ENCODE results near the gene SHD. TPM values are rescaled to one million over a fixed set of nuclear protein-coding genes. Genes with fewer than 3 reads are reported as not detected.

The SHD gene
- total and polyA plus RNA-seq, 12 donors, result 0.03 to 0.37 (median 0.24) TPM; not detected in 8

DNA sequence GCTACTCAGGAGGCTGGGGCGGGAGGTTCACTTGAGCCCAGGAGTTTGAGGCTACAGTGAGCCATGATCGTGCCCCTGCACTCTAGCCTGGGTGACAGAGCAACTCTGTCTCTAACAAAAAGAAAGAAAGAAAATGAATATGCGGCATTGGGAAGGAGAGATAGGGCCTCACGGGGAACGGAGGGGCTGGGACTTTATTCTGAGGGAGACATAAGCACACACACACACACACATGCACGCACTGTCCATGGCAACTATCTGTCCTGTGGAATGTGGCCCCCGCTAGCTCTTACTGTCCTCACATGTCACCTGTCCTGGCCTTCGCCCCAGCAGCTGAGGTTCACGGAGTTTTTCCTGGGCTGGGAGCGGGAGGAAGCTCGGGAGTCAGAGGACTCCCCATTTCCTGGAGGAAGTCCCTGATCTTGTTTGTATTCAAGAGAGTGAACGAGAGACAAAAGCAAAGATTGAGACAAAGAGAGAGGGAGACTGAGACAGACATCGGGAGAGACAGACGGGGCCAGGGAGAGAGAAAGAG lies 58.9 kb downstream of the SHD start:
- 9 to 11% methylated on average over 14 of the region's 14 CpGs for WGBS, 2 donors
- no peaks in the 10 kb centered on the region for H3K36me3 ChIP-seq
- TF ChIP-seq, protein P1, sequence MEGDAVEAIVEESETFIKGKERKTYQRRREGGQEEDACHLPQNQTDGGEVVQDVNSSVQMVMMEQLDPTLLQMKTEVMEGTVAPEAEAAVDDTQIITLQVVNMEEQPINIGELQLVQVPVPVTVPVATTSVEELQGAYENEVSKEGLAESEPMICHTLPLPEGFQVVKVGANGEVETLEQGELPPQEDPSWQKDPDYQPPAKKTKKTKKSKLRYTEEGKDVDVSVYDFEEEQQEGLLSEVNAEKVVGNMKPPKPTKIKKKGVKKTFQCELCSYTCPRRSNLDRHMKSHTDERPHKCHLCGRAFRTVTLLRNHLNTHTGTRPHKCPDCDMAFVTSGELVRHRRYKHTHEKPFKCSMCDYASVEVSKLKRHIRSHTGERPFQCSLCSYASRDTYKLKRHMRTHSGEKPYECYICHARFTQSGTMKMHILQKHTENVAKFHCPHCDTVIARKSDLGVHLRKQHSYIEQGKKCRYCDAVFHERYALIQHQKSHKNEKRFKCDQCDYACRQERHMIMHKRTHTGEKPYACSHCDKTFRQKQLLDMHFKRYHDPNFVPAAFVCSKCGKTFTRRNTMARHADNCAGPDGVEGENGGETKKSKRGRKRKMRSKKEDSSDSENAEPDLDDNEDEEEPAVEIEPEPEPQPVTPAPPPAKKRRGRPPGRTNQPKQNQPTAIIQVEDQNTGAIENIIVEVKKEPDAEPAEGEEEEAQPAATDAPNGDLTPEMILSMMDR (IDR thresholded peaks at IDR 0.05), result no peak
- intact Hi-C loops (cut with DNase I), result no loop called here
- no peaks in the 10 kb centered on the region for H3K27me3 ChIP-seq
- peaks cover 3 to 25% (median 20%) of the 10 kb centered on the region in 9 donors for H3K4me1 ChIP-seq
- DNase-seq, result no peak
- H3K27ac ChIP-seq, result peak overlapping the region in 8 of 10 donors; percentile 33 to 77 (median 62)
- H3K9me3 ChIP-seq, result no peaks in the 10 kb centered on the region
- no peak for ATAC-seq
- peak overlapping the region; percentile 21 to 58 (median 48) for H3K4me3 ChIP-seq

DNA sequence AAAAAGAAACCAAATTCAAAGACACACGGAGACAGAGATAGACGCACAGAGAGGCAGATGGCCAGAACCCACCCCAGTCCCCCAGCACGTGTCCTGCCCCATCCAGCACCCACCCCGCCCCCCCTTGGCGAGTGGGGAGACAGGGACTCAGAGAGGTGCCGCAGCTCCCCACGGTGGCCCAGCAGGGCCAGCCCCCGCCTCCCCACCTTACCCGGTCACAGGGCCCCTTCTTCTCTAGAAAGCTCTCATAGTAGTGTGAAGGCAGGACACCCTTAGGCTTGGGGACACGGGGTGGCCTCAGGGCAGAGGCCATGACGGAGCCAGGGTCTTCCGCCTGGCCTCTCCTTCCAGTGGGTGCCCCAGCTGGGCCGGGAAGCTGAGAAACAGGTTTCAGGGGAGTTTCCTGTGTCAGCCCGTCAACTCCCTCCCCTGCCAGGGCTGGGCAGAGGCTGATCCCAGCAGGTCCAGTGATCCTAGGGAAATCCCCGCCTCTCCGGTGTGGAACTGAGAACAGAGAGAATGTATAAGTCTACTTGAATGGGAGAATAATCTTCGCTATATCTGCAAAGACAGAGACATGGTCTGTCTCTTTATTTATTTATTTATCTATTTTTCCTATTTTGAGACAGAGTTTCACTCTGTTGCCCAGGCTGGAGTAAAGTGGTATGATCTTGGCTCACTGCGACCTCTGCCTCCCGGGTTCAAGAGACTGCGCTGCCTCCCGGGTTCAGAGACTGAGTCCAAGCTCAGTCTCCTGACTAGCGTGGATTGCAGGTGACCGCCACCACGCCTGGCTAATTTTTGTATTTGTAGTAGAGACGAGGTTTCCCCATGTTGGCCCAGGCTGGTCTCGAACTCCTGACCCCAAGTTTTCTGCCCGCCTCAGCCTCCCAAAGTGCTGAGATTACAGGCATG lies 59.6 kb downstream of the SHD start, which contains the start of gene STAP2:
TSS of gene STAP2 (minus strand) at position 387 of the 915 bp plus-strand sequence. CDS start at position 313, 74 bp downstream.
- TF ChIP-seq, protein P1 (IDR thresholded peaks at IDR 0.05), result no peak
- ATAC-seq, result no peak
- intact Hi-C loops (cut with DNase I), result no loop called here
- DNase-seq, result no peak
- H3K4me1 ChIP-seq, result peaks cover 3 to 25% (median 20%) of the 10 kb centered on the region in 9 donors
- H3K9me3 ChIP-seq, result no peaks in the 10 kb centered on the region
- H3K4me3 ChIP-seq, result peak within 1 kb of the TSS; percentile 21 to 58 (median 48)
- no peaks in the 10 kb centered on the region for H3K27me3 ChIP-seq
- H3K27ac ChIP-seq, result peak within 1 kb of the TSS in 8 of 10 donors; percentile 33 to 77 (median 62)
- H3K36me3 ChIP-seq, result no peaks in the 10 kb centered on the region
- WGBS, 2 donors, result 48 to 54% methylated on average over 27 of the region's 27 CpGs

Other genes with a start within 250 kb of the SHD start
- gene ZBTB7A, start 212.4 kb upstream of the SHD start, total RNA-seq, result 10 to 100 TPM; 20.3 to 40.5 (median 26.3) TPM
- gene ZBTB7A, start 212.4 kb upstream of the SHD start, polyA plus RNA-seq, result 10 to 100 TPM in 1 of 2 donors, 1 to 10 TPM in 1; 9.6 to 13.2 TPM
- gene MAP2K2, start 155.1 kb upstream of the SHD start, total RNA-seq, result 100 to 1,000 TPM in 5 of 10 donors, 10 to 100 TPM in 5; 91.5 to 155 (median 101) TPM
- 100 to 1,000 TPM; 163 to 288 TPM for gene MAP2K2, start 155.1 kb upstream of the SHD start, polyA plus RNA-seq
- not detected for gene CREB3L3, start 125.6 kb upstream of the SHD start, total RNA-seq
- gene CREB3L3, start 125.6 kb upstream of the SHD start, polyA plus RNA-seq, result under 1 TPM in 1 of 2 donors, not detected in 1; 0.01 TPM
- 10 to 100 TPM in 8 of 10 donors, 1 to 10 TPM in 2; 7.9 to 14.6 (median 11.9) TPM for gene SIRT6, start 96.7 kb upstream of the SHD start, total RNA-seq
- gene SIRT6, start 96.7 kb upstream of the SHD start, polyA plus RNA-seq, result 10 to 100 TPM; 24.1 to 26.9 TPM
- 1 to 10 TPM in 1 of 10 donors, under 1 TPM in 9; 0.12 to 1.0 (median 0.29) TPM for gene ANKRD24, start 96.6 kb upstream of the SHD start, total RNA-seq
- gene ANKRD24, start 96.6 kb upstream of the SHD start, polyA plus RNA-seq, result under 1 TPM; 0.14 to 0.66 TPM
- gene EBI3, start 49.7 kb upstream of the SHD start, total RNA-seq, result 1 to 10 TPM in 2 of 10 donors, under 1 TPM in 4, not detected in 4; 0.49 to 2.2 (median 0.81) TPM
- gene EBI3, start 49.7 kb upstream of the SHD start, polyA plus RNA-seq, result 1 to 10 TPM in 1 of 2 donors, under 1 TPM in 1; 0.73 to 2.4 TPM
- gene YJU2, start 32.2 kb upstream of the SHD start, total RNA-seq, result 10 to 100 TPM in 6 of 10 donors, 1 to 10 TPM in 4; 7.9 to 11.9 (median 10.4) TPM
- gene YJU2, start 32.2 kb upstream of the SHD start, polyA plus RNA-seq, result 10 to 100 TPM; 29.2 to 32.8 TPM
- gene TMIGD2, start 23.1 kb downstream of the SHD start, total RNA-seq, result under 1 TPM in 1 of 10 donors, not detected in 9; 0.35 TPM
- gene TMIGD2, start 23.1 kb downstream of the SHD start, polyA plus RNA-seq, result under 1 TPM in 1 of 2 donors, not detected in 1; 0.07 TPM
- under 1 TPM in 1 of 10 donors, not detected in 9; 0.25 TPM for gene FSD1, start 25.3 kb downstream of the SHD start, total RNA-seq
- gene FSD1, start 25.3 kb downstream of the SHD start, polyA plus RNA-seq, result under 1 TPM in 1 of 2 donors, not detected in 1; 0.10 TPM
- gene STAP2, start 59.6 kb downstream of the SHD start, total RNA-seq, result 1 to 10 TPM in 9 of 10 donors, under 1 TPM in 1; 0.56 to 9.1 (median 2.6) TPM
- gene STAP2, start 59.6 kb downstream of the SHD start, polyA plus RNA-seq, result 1 to 10 TPM; 2.1 to 2.2 TPM
- 10 to 100 TPM; 18.7 to 26.6 (median 20.9) TPM for gene MPND, start 64.3 kb downstream of the SHD start, total RNA-seq
- gene MPND, start 64.3 kb downstream of the SHD start, polyA plus RNA-seq, result 10 to 100 TPM; 15.2 to 25.2 TPM
- 10 to 100 TPM; 13.1 to 33.4 (median 17.6) TPM for gene SH3GL1, start 121.3 kb downstream of the SHD start, total RNA-seq
- 10 to 100 TPM; 20.1 to 41.8 TPM for gene SH3GL1, start 121.3 kb downstream of the SHD start, polyA plus RNA-seq
- 1 to 10 TPM; 4.5 to 8.7 (median 6.6) TPM for gene CHAF1A, start 123.4 kb downstream of the SHD start, total RNA-seq
- gene CHAF1A, start 123.4 kb downstream of the SHD start, polyA plus RNA-seq, result 1 to 10 TPM; 4.2 to 4.4 TPM
- gene UBXN6, start 178.5 kb downstream of the SHD start, total RNA-seq, result 100 to 1,000 TPM in 9 of 10 donors, 10 to 100 TPM in 1; 90.6 to 123 (median 104) TPM
- 100 to 1,000 TPM; 127 to 131 TPM for gene UBXN6, start 178.5 kb downstream of the SHD start, polyA plus RNA-seq
- 10 to 100 TPM; 20.5 to 39.0 (median 26.7) TPM for gene HDGFL2, start 193.0 kb downstream of the SHD start, total RNA-seq
- 10 to 100 TPM; 32.9 to 40.9 TPM for gene HDGFL2, start 193.0 kb downstream of the SHD start, polyA plus RNA-seq
- gene PLIN4, start 239.2 kb downstream of the SHD start, total RNA-seq, result 100 to 1,000 TPM; 143 to 416 (median 198) TPM
- 100 to 1,000 TPM in 1 of 2 donors, 10 to 100 TPM in 1; 42.0 to 225 TPM for gene PLIN4, start 239.2 kb downstream of the SHD start, polyA plus RNA-seq